Measurements from ENCODE around the gene TGIF2.

DNA sequence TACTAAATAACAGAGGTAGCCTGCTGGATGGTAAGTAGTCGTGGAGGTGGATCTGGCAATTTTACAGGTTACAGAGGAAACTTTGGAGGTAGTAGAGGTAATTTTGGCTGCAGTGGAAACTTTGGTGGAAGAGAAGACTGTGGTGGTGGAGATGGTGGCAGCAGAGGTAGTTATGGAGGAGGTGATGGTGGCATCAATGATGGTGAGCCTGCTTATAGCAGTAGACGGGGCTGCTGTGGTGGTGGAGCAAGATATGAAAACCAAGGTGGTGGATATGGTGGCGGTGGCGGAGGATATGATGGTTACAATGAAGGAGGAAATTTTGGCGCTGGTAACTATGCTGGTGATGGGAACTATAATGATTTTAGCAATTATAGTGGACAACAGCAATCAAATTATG is 47.5 kb downstream of the TGIF2 start:
- TF ChIP-seq POLR2AphosphoS5 (IDR thresholded peaks at IDR 0.05; ENCODE audit: low read depth, low read length) (no peak), POLR2A (IDR thresholded peaks at IDR 0.05; ENCODE audit: borderline replicate concordance, extremely low read depth, insufficient read depth, insufficient read length) (no peak), RAD21 (IDR thresholded peaks at IDR 0.05; ENCODE audit: low read depth) (no peak), SIN3A (IDR thresholded peaks at IDR 0.05; ENCODE audit: low read depth) (no peak), CBX3 (IDR thresholded peaks at IDR 0.05; ENCODE audit: low read depth) (no peak), EZH2phosphoT487 (IDR thresholded peaks at IDR 0.05; ENCODE audit: borderline replicate concordance) (no peak)
- TF ChIP-seq, protein P1, sequence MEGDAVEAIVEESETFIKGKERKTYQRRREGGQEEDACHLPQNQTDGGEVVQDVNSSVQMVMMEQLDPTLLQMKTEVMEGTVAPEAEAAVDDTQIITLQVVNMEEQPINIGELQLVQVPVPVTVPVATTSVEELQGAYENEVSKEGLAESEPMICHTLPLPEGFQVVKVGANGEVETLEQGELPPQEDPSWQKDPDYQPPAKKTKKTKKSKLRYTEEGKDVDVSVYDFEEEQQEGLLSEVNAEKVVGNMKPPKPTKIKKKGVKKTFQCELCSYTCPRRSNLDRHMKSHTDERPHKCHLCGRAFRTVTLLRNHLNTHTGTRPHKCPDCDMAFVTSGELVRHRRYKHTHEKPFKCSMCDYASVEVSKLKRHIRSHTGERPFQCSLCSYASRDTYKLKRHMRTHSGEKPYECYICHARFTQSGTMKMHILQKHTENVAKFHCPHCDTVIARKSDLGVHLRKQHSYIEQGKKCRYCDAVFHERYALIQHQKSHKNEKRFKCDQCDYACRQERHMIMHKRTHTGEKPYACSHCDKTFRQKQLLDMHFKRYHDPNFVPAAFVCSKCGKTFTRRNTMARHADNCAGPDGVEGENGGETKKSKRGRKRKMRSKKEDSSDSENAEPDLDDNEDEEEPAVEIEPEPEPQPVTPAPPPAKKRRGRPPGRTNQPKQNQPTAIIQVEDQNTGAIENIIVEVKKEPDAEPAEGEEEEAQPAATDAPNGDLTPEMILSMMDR (IDR thresholded peaks at IDR 0.05 in 2 of 3, conservative IDR thresholded peaks at IDR 0.05 in 1 of 3; ENCODE audit: borderline replicate concordance in 1 of 3, insufficient read depth in 1 of 3, low read depth in 2 of 3, low read length in 2 of 3) = no peak
- TF ChIP-seq, protein P2, sequence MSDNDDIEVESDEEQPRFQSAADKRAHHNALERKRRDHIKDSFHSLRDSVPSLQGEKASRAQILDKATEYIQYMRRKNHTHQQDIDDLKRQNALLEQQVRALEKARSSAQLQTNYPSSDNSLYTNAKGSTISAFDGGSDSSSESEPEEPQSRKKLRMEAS (IDR thresholded peaks at IDR 0.05) = no peak
